ENCODE results near the gene PSME2.
"Not testable (repeated sequence)": the region's sequence is repeated elsewhere in the genome, so short reads cannot be mapped to it uniquely, and the experiment has no call there.

The PSME2 gene

DNA sequence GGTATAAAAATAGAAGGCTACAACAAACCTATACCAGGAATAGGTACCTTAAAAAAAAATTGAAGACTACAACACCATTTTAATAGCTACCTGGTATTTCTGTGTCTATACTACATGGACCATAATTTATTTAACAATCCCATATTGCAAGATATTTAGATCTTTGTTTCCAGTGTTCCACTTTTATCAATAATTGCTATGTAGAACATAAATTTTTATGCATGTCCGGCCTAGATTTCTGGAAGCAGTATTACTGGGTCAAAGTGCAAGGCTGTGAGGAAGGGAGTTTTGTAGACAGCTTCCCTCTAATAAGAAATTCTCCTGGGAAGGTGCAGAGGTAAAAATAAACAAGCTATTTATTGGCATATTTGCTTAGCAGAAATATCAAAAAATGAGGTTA, 35.9 kb downstream of the PSME2 start:
- FAIRE-seq = no peak

DNA sequence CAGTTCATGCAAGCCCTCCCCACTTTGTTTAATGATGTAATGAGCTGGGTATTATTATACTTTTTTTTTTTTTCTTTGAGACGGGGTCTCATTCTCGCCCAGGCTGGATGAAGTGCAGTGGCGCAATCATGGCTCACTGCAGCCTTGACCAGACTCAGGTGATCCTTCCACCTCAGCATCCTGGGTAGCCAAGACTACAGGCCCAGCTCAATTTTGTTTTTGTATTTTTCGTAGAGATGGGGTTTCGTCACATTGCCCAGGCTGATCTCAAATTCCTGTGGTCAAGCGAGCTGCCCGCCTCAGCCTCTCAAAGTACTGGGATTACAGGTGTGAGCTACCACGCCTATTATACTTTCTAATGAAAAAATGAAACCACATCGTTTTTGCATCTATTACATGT, 36.4 kb downstream of the PSME2 start:
- FAIRE-seq = no peak

DNA sequence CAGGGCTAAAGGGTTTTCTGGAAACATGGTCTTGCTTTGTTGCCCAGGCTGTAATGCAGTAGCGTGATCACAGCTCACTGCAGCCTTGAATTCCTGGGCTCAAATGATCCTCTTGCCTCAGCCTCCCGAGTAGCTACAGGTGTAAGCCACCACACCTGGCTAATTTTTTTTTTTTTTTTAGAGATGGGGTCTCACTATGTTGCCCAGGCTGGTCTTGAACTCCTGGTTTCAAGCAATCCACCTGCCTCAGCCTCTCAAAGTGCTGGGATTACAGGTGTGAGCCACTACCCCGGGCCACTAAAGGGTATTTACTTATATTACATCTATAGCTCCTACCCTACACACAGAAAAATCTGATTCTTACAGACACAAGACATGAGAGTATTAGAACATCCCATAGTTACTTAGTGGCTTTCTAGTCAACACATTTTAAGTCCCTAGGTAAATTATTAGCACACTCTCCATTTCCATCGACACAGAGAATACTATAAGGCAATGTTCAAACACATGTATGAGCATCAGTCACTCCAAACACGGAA, 38.0 kb downstream of the PSME2 start:
- FAIRE-seq = no peak

DNA sequence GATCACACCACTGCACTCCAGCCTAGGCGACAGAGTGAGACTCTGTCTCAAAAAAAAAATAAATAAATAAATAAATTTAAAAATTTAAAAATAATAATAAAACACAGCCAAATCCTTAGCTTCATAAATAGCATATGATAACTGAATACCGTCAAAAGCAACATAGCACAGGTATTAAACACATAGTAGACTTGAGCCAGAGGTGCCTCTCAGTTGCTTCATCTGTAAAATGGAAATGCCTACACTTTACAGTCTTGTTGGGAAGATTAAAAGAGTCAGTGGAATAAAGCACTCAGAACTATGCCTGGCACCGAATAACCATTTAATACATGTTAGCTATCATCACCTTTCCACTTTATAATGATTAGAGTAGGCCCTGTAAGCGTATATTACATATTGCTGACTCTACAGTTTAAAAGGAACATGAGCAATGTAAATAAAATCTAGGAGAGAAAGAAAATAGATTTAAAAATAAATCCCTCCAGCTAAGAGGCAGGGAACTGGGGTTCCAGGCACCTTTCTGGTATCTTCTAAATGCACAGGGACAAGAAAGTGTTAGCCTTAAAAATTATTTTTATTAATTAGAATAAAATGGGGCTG, 39.6 kb downstream of the PSME2 start:
- no peak for FAIRE-seq

DNA sequence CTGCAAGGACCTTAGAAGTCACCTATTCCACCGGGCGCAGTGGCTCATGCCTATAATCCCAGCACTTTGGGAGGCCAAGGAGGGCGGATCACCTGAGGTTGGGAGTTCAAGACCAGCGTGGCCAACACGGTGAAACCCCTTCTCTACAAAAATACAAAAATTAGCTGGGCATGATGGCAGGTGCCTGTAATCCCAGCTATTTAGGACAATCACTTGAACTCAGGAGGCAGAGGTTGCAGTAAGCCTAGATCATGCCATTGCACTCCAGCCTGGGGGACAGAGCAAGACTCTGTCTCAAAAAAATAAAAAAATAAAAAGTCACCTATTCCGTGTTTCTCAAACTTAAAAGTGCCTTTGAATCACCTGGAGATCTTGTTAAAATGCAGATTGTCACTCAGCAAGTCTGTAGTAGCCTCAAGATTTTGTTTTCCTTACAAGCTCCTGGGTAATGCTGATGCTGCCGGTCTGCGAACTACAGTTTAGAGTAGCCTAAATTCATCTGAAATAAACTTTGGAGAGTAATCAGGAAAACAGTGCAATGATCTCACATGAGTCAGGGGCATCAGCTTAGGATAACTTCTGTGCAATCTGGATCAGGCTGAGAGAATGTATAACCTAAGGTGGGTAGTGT, 40.7 kb downstream of the PSME2 start:
- FAIRE-seq = not testable (repeated sequence)

DNA sequence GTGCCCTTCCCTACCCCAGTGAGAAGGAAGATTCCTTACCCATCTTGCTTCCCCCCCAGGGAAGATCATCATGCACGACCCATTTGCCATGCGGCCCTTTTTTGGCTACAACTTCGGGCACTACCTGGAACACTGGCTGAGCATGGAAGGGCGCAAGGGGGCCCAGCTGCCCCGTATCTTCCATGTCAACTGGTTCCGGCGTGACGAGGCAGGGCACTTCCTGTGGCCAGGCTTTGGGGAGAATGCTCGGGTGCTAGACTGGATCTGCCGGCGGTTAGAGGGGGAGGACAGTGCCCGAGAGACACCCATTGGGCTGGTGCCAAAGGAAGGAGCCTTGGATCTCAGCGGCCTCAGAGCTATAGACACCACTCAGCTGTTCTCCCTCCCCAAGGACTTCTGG, 43.0 kb downstream of the PSME2 start:
- FAIRE-seq = no peak

DNA sequence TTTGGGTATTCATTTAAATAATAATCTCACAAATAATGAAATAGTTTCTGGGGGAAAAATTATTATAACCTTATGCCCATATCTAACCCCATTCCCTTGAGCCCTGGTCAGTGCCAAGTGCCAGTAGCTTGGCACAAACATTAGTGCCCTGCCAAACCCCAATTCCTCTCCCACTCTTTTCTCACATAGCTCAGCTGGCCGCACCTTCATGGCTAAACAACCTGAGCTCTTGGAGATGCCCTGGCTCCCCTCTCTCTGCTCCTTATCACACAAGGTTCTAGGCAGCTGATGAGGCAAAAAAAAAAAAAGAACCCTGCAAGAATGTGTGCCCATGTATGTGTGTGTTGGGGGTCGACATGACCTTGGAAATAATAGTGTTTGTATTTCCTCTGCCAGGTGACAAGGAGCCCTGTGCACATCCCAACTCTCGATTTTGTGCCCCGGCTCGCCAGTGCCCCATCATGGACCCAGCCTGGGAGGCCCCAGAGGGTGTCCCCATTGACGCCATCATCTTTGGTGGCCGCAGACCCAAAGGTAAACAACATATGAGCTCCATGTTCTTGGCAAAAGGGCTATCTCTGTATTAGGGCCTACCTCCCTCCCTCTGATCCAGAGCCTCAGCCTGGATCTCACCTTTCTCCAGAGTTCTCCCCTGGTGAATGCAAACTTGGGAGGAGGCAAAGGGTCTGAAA, 43.9 kb downstream of the PSME2 start:
- no peak for FAIRE-seq

DNA sequence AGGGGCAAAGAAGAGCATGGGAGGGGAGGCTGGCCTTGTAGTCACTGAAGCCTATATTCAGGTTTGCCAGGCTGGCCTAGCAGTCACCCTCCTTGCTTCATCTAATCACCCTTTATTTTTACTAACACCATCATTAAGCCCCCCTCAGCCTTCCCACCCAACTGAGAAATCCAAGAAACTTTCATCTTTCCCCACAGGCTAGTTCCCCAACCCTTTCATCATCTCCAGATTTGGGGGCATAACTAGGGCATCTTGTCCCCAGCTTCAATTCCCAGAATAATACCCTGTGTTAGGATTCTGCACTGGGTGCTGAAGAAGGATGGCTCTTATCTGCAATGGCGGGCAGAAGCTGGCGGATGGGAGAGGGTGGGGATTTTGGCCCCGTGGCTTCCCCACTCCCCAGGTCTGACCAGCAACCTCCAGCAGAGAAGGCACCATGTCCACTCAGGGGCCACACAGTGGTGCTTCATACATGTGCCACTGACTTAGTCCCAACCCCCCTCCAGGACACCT, 45.4 kb downstream of the PSME2 start:
- FAIRE-seq = no peak

DNA sequence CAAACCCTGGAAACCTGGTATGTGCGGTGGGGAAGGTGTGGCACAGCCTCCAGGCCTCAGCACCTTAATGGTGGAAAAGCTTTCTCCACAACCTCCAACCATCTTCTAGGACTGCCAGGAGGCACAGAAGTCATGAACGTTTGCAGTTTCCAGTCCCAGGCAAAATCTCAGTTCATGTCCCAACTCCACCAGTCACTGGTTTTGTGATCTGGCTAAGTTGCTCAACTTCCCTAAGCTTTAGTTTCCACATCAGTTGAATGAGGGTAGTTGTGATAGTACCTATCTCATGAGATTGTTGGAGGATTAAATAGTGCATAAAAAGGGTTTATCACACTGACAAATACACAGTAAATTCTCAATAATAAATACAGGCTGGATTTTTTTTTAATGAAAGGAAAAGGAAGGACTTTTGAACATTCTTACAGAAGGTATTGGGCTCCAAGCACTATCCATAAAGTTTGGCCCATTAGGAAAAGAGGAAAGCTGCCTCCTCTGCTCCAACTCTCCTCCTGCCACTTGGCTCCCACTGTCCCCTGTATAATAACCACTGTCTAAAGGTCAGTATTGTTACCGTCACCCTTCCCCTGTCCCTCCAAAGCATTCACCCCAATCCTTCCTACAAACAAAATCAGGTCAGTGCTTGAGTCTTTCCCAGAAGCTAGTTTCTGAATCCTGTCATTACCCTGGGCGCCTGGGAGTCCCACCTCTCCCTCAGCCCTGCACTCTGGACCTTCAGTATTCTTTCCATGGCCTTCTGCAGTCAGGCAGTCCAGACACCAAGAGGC, 46.0 kb downstream of the PSME2 start:
- FAIRE-seq = no peak

DNA sequence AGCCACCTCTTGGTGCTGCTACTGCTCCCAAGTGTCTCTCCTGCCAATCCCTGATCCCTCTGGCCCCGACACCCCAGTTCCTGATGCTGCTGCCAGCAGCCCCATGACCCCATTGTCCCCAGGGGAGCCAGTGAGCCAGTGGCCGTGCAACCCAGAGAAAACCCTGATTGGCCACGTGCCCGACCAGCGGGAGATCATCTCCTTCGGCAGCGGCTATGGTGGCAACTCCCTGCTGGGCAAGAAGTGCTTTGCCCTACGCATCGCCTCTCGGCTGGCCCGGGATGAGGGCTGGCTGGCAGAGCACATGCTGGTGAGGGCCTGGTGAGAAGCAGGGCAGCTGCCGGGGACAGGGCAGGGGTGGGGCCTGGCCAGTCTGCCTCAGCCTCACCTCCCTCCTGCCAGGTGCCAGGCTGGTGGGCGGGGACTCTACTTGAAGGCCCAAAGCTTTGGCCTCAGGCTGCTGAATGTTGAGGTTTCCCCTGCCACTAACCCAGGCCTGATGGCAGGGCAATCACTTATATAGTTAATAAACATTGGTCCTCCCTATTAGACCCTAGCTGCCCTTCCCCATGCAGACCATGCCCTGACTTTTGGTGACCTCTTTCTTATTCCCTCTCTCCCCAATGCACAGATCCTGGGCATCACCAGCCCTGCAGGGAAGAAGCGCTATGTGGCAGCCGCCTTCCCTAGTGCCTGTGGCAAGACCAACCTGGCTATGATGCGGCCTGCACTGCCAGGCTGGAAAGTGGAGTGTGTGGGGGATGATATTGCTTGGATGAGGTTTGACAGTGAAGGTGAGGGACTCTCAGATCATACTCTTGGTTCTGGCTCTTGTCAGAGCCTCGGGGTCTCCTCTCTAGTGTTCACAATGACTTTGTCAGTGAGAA, 47.2 kb downstream of the PSME2 start:
- FAIRE-seq = no peak

DNA sequence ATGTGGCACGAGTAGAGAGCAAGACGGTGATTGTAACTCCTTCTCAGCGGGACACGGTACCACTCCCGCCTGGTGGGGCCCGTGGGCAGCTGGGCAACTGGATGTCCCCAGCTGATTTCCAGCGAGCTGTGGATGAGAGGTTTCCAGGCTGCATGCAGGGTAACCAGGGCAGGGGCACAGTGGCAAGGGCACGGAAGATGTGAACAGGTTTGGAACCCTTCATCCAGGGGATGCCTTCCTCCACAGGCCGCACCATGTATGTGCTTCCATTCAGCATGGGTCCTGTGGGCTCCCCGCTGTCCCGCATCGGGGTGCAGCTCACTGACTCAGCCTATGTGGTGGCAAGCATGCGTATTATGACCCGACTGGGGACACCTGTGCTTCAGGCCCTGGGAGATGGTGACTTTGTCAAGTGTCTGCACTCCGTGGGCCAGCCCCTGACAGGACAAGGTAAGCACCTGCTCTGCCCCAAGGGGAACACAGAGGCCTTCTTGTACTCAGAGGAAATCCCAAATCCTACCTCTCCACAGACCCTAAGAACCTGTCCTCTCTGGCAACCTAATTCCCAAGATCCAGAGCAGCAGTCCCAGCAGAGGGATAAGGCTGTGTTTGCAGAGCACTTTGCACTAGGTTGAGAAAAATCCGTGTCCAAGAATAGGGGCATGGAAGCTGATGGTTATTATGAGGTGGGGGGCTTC, 48.0 kb downstream of the PSME2 start:
- FAIRE-seq = no peak

DNA sequence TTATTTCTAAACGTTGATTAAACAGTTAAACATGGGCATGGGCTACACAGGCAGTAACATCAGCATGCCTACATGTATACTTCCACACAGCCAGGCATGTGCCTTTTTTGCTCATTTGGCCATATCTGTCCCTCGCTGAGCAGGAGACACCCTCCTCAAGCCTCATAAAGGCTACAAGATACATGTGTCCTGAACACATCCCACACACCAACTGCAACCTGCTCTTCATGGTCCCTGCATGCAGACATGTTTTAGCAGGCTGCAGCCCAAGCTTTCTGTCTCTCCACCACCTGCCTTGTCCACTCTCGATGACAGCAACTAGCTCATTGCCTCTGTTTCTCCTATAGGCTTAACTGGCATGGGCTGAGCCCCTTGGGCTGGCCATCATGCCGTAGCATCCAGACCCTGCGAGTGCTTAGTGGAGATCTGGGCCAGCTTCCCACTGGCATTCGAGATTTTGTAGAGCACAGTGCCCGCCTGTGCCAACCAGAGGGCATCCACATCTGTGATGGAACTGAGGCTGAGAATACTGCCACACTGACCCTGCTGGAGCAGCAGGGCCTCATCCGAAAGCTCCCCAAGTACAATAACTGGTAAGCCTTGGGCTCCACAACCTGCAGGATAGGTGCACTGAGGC, 49.7 kb downstream of the PSME2 start:
- no peak for FAIRE-seq

DNA sequence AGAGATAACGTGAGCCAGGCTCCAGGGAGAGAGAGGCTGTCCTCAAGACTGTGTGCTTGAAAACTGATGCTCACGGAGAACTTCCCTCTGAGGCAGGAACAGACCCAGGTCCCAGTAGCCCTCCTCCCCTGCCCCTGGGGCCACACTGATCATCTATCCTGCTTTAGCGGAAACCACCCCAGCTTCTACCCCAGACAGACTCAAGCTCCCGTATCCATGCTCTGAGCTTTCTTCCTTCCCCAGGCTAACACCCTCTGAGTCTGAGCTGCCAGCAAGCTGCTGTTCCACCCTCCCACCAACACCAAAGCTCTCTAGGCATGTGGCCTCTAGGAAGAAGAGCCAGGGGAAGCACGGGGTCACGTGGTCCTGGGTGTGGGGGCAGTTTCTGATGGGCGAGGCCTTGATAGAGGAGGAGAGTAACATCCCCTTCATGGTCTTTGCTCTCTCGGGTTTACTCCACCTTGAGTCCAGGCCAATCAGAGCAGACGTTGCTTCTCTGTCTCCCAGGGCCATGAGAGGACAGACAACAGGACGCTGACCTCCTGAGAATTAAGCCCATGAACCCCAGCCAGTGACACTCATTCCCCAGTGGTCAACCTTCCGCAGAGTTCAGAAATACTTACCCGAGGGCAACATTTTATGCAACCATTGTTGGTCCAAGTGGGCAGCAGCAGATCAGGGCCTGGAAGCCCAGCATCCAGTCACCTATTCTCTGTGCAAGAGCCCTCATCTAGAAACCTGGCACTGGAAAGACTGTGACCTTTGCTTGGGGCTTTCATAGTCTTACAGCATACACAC, 50.9 kb downstream of the PSME2 start:
- FAIRE-seq = no peak

DNA sequence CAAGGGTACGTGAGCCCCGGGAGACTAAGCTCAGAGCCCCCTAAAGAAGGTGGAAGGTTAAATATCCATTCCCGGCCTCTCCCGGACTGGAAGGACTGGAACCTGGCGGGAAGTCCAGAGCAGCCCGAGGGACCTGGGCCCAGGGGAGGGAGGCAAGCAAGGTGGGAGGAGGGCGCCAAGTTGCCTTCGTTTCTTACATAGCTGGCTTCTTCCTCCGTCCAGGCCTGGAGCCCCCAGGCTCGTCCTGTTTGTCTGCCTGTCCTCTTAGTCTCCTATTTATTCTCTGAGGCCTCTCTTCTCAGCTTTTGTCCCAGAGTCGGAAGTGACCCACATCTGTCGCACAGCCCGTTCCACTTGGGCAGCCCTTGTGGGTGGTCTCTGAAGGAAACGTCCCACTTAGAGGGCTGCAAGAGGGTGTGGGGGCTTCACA, 51.6 kb downstream of the PSME2 start:
- FAIRE-seq = no peak

DNA sequence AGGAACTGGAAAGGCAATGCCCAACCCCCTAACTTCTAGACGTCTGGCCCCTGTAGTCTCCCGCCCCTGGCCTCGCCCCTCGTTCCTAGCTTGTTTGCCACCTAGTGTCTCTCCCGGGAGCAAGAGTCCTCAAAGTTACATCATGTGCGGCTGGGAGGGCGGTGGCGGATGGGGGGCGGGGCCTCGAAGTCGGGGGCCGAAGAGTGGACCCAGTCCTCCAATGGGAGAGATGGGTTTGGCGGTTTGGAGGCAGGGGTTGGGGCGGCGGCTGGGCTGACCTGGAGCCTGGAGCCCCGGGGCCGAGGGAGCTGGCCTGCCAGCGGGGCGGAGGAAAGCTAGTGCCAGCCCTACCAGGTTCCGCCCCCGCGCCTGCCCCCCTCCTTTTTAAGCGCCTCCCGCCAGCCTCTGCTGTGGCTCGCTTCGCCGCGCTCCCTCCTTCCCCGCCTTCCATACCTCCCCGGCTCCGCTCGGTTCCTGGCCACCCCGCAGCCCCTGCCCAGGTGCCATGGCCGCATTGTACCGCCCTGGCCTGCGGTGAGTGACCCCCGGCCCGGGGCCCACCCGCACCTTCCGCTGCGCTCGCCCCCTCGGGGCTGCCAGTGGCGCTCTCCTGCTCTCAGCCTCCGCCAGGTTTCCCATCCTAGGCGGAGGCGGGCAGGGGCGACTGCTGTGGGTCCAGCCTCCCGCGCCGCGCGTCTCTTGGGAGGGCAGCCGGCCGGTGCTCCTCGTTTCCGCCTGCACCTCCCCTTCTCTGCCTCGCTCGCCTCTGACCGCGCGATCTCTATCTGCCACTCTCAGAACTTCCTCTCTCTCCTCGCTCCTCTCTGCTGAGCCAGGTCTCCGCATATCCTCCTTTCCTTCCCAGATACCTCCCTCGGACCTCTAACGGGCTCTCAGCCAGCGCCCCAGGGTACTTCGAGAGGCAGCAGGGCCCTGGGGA, 52.2 kb downstream of the PSME2 start, which contains the start of gene PCK2:
PCK2 (plus strand) TSS at position 411 of the 940 bp plus-strand sequence; CDS start at position 506, 95 bp downstream.
- no peak for FAIRE-seq
